CD14-positive monocyte (primary cell): Measurements from ENCODE around the gene AGER. TPM values are rescaled to one million over a fixed set of nuclear protein-coding genes. Genes with fewer than 3 reads are reported as not detected.

Source experiments
- DNase-seq, 3 donors: peaks; one replicate each; pipeline ENCODE4 v3.0.0-alpha.2; 2011 to 2022
- H2AFZ ChIP-seq: 2 replicates; pipeline ENCODE4 v1.6.0; 2012; ENCODE audit warnings: mild to moderate bottlenecking, low read depth, low read length, inconsistent platforms; ENCODE audit not compliant: insufficient read depth, poor library complexity, severe bottlenecking
- H3K27ac ChIP-seq, 2 donors: 1 replicate in 1 of 2; 2 replicates in 1 of 2; pipeline ENCODE4 v1.5.1; 2012 to 2013; ENCODE audit warnings: low read length in 2 of 2, control low read depth in 1 of 2, inconsistent platforms in 1 of 2, low read depth in 1 of 2, mild to moderate bottlenecking in 1 of 2
- H3K27me3 ChIP-seq, 2 donors: one replicate each; pipeline versions ENCODE4 v1.6.0 to v1.6.1; 2011 to 2013; ENCODE audit warnings: low read length in 2 of 2; ENCODE audit not compliant: control insufficient read depth in 2 of 2, insufficient read depth in 2 of 2
- H3K36me3 ChIP-seq, 2 donors: replicated peaks in 1 of 2; 1 replicate in 1 of 2; 2 replicates in 1 of 2; pipeline versions ENCODE4 v1.5.1 to v1.6.1; 2012 to 2013; ENCODE audit warnings: low read length in 2 of 2, control low read depth in 1 of 2, inconsistent platforms in 1 of 2, mild to moderate bottlenecking in 1 of 2; ENCODE audit not compliant: insufficient read depth in 2 of 2, control insufficient read depth in 1 of 2
- H3K4me1 ChIP-seq, 2 donors: 1 replicate in 1 of 2; 2 replicates in 1 of 2; pipeline versions ENCODE4 v1.5.1 to v1.6.1; 2012 to 2013; ENCODE audit warnings: low read length in 2 of 2, control low read depth in 1 of 2, inconsistent platforms in 1 of 2, mild to moderate bottlenecking in 1 of 2, moderate library complexity in 1 of 2; ENCODE audit not compliant: insufficient read depth in 2 of 2, control insufficient read depth in 1 of 2
- H3K4me2 ChIP-seq: replicated peaks from 2 replicates; pipeline ENCODE3; 2012; ENCODE audit warnings: low read length, moderate library complexity, mild to moderate bottlenecking; ENCODE audit not compliant: poor library complexity, severe bottlenecking; ENCODE audit errors: extremely low read depth
- H3K4me3 ChIP-seq, 3 experiments: fragments of 200-600 bp in 1 of 3; sonication (generic) in 1 of 3; replicated peaks in 1 of 3; 1 replicate in 2 of 3; 2 replicates in 1 of 3; pipeline ENCODE4 v1.5.1; 2011 to 2013; ENCODE audit warnings: low read length in 3 of 3, mild to moderate bottlenecking in 3 of 3, control low read depth in 2 of 3, low read depth in 2 of 3, inconsistent platforms in 1 of 3, moderate library complexity in 1 of 3
- H3K79me2 ChIP-seq: 2 replicates; pipeline ENCODE4 v1.6.0; 2012; ENCODE audit warnings: mild to moderate bottlenecking, control low read depth, inconsistent platforms, low read length, moderate library complexity; ENCODE audit not compliant: insufficient read depth
- H3K9ac ChIP-seq: 2 replicates; pipeline ENCODE4 v1.6.0; 2017; ENCODE audit warnings: low read length, mild to moderate bottlenecking; ENCODE audit not compliant: insufficient read depth, poor library complexity, severe bottlenecking
- H3K9me3 ChIP-seq, 2 donors: replicated peaks in 1 of 2; 1 replicate in 1 of 2; 2 replicates in 1 of 2; pipeline versions ENCODE4 v1.5.1 to v1.6.1; 2012 to 2013; ENCODE audit warnings: low read length in 2 of 2, control low read depth in 1 of 2; ENCODE audit not compliant: control insufficient read depth in 1 of 2, insufficient read depth in 1 of 2
- H4K20me1 ChIP-seq: 2 replicates; pipeline ENCODE4 v1.6.0; 2012; ENCODE audit warnings: mild to moderate bottlenecking, low read length, control low read depth, moderate library complexity; ENCODE audit not compliant: insufficient read depth
- H3K27ac Mint-ChIP-seq, 7 donors: one replicate each; pipeline ENCODE4 v1.8.0; 2020; ENCODE audit warnings: mild to moderate bottlenecking in 7 of 7, mixed read lengths in 7 of 7, moderate library complexity in 6 of 7, inconsistent platforms in 2 of 7
- H3K27me3 Mint-ChIP-seq, 3 donors: one replicate each; pipeline ENCODE4 v1.8.0; 2021 to 2022; ENCODE audit warnings: low read depth in 3 of 3, mild to moderate bottlenecking in 3 of 3, mixed read lengths in 3 of 3, moderate library complexity in 3 of 3, inconsistent platforms in 1 of 3
- H3K36me3 Mint-ChIP-seq, 2 donors: one replicate each; pipeline ENCODE4 v1.8.0; 2020; ENCODE audit warnings: mixed read lengths in 2 of 2, inconsistent platforms in 1 of 2, mild to moderate bottlenecking in 1 of 2
- H3K4me1 Mint-ChIP-seq: one replicate; pipeline ENCODE4 v1.8.0; 2020; ENCODE audit warnings: mild to moderate bottlenecking, mixed read lengths
- H3K4me3 Mint-ChIP-seq, 2 donors: one replicate each; pipeline ENCODE4 v1.8.0; 2020; ENCODE audit warnings: mild to moderate bottlenecking in 2 of 2, mixed read lengths in 2 of 2, moderate library complexity in 1 of 2
- H3K9me3 Mint-ChIP-seq, 7 donors: one replicate each; pipeline ENCODE4 v1.8.0; 2020 to 2022; ENCODE audit warnings: mixed read lengths in 7 of 7, mild to moderate bottlenecking in 6 of 7, moderate library complexity in 6 of 7, inconsistent platforms in 2 of 7
- WGBS: methylation state at CpG from one replicate; pipeline ENCODE4 v1.1.5; 2013; ENCODE audit warnings: missing lambda C conversion rate; ENCODE audit not compliant: insufficient coverage; 5-methylcytosine and 5-hydroxymethylcytosine counted together
- intact Hi-C, 2 donors: fragments of 100-400 bp; cut with micrococcal nuclease; formaldehyde crosslinking; loops; one replicate each; pipeline versions ENCODE4 v1.15.0 to v1.15.1; 2023
- polyA plus RNA-seq, 3 donors: library from polyadenylated mRNA; depleted of rRNA in 1 of 3; unstranded in 2 of 3; stranded (reverse) in 1 of 3; fragments of 300-500 nt in 2 of 3; fragments of >200 nt in 1 of 3; fragmentation: Illumina TruSeq in 2 of 3; gene quantifications; 1 replicate in 2 of 3; 2 replicates in 1 of 3; pipeline ENCODE4 v1.2.3, GENCODE V29; 2012 to 2021
- TF ChIP-seq, protein P1 (sequence below): fragments of 200-600 bp; IDR thresholded peaks from one replicate; pipeline ENCODE4 v1.8.0; 2022; ENCODE audit warnings: antibody characterized with exemption, mild to moderate bottlenecking

Gene AGER
- polyA plus RNA-seq, 3 donors = 0.60 to 55.0 TPM; not detected in 1

DNA sequence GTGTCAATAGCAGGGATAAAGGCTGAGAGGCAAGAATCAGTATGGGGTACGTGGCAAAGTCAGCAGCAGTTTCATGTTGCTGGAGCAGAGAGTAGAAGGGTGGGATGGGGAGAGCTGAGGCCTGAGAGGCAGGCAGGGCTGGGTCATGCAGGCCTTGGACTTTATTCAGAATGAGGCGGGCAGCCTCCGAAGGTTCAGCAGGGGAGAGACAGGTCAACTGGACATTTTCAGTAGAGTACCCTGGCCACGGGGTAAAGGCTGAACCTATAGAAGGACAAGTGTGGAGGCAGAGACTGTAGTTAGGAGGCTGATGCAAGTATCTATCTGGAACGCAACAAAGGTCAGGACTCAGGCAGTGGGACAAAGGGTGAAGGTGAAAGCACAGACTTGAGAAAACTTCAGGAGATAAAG is 26.1 kb upstream of the AGER start:
- Histone ChIP-seq H3K36me3 (no peaks in the 10 kb centered on the region), H3K79me2 (no peaks in the 10 kb centered on the region), H3K27me3 (no peaks in the 10 kb centered on the region), H4K20me1 (no peaks in the 10 kb centered on the region), H3K9ac (no peak overlapping the region), H3K4me2 (no peak overlapping the region), H3K27ac (no peak overlapping the region), H3K9me3 (no peaks in the 10 kb centered on the region), H3K4me3 (no peak overlapping the region), H2AFZ (no peak overlapping the region), H3K4me1 (no peaks in the 10 kb centered on the region)
- H3K27ac Mint-ChIP-seq = no peak overlapping the region
- H3K27me3 Mint-ChIP-seq = peaks cover 10 to 15% (median 10%) of the 10 kb centered on the region in 3 donors
- H3K4me1 Mint-ChIP-seq = peaks cover 4% of the 10 kb centered on the region
- DNase-seq = no peak
- peaks cover 0 to 4% (median 0%) of the 10 kb centered on the region in 7 donors for H3K9me3 Mint-ChIP-seq
- 94% methylated on average over 5 of the region's 5 CpGs for WGBS
- no peak overlapping the region for H3K4me3 Mint-ChIP-seq
- no peaks in the 10 kb centered on the region for H3K36me3 Mint-ChIP-seq
- intact Hi-C loops = no loop called here
- TF ChIP-seq, protein P1, sequence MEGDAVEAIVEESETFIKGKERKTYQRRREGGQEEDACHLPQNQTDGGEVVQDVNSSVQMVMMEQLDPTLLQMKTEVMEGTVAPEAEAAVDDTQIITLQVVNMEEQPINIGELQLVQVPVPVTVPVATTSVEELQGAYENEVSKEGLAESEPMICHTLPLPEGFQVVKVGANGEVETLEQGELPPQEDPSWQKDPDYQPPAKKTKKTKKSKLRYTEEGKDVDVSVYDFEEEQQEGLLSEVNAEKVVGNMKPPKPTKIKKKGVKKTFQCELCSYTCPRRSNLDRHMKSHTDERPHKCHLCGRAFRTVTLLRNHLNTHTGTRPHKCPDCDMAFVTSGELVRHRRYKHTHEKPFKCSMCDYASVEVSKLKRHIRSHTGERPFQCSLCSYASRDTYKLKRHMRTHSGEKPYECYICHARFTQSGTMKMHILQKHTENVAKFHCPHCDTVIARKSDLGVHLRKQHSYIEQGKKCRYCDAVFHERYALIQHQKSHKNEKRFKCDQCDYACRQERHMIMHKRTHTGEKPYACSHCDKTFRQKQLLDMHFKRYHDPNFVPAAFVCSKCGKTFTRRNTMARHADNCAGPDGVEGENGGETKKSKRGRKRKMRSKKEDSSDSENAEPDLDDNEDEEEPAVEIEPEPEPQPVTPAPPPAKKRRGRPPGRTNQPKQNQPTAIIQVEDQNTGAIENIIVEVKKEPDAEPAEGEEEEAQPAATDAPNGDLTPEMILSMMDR = no peak

DNA sequence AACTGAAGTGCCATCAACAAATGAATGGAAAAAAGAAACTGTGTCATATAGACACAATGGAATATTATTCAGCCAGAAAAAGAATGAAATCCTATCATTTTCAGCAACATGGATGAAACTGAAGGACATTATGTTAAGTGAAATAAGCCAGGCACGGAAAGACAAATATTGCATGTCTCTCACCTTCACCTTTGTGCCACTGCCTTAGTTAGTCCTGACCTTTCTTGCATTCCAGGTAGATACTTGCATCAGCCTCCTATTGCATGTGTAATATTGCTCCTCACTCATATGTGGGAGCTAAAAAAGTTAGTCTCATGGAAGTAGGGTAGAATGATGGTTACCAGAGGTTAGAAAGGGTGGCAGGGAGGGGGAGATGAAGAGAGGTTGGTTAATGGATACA is 24.9 kb upstream of the AGER start:
- no peak overlapping the region for H2AFZ ChIP-seq
- no peak overlapping the region for H3K27ac ChIP-seq
- no peak for DNase-seq
- H3K4me2 ChIP-seq = no peak overlapping the region
- no peaks in the 10 kb centered on the region for H3K79me2 ChIP-seq
- no peaks in the 10 kb centered on the region for H3K27me3 ChIP-seq
- no peaks in the 10 kb centered on the region for H3K9me3 ChIP-seq
- H3K36me3 Mint-ChIP-seq = no peaks in the 10 kb centered on the region
- no CpG with 5 or more reads among the region's 1 CpG for WGBS
- H3K27ac Mint-ChIP-seq = no peak overlapping the region
- H3K36me3 ChIP-seq = no peaks in the 10 kb centered on the region
- H3K9me3 Mint-ChIP-seq = peaks cover 0 to 6% (median 0%) of the 10 kb centered on the region in 7 donors
- no peak overlapping the region for H3K9ac ChIP-seq
- H3K4me1 Mint-ChIP-seq = peaks cover 2% of the 10 kb centered on the region
- no peaks in the 10 kb centered on the region for H3K4me1 ChIP-seq
- no peak overlapping the region for H3K4me3 Mint-ChIP-seq
- peaks cover 10 to 14% (median 14%) of the 10 kb centered on the region in 3 donors for H3K27me3 Mint-ChIP-seq
- TF ChIP-seq, protein P1 = no peak
- intact Hi-C loops = no loop called here
- no peak overlapping the region for H3K4me3 ChIP-seq
- H4K20me1 ChIP-seq = no peaks in the 10 kb centered on the region
